ENCODE data around the gene PSD2. TPM values are rescaled to one million over a fixed set of nuclear protein-coding genes. Genes with fewer than 3 reads are reported as not detected.

PSD2 gene
- total RNA-seq, 4 donors from 2014 or later, result under 0.01 to 0.17 (median 0.13) TPM; not detected in 1

DNA sequence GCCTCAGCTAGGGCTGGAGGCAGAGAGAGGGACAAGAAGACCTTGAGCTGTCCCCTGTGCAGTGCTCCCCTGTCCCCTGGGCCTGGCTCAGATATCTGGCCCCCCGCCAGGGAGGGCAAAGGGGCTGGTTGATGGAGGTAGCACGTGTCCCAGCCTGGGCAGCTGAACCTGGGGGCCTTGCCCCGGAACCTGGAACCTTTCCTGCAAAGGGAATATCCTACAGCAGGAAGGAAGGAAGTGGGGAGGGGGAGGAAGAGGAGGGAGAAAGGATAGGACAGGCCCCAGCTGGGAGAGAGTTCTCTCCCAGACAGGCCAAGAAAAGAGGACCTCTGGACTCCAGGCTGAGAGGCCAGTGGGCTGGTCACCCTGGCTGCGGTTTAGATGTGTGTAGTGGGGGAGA lies 27.6 kb upstream of the PSD2 start:
- Histone ChIP-seq H3K9me3 (no peaks in the 10 kb centered on the region), H3K27me3 (peaks cover 0 to 25% (median 14%) of the 10 kb centered on the region in 4 donors), H3K4me1 (peaks cover 13 to 31% (median 22%) of the 10 kb centered on the region in 4 donors), H3K27ac (replicated peaks in 1 of 4) (no peak overlapping the region), H3K4me3 (no peak overlapping the region), H3K36me3 (no peaks in the 10 kb centered on the region)
- WGBS, result 79% methylated on average over 4 of the region's 4 CpGs
- TF ChIP-seq, protein P1, sequence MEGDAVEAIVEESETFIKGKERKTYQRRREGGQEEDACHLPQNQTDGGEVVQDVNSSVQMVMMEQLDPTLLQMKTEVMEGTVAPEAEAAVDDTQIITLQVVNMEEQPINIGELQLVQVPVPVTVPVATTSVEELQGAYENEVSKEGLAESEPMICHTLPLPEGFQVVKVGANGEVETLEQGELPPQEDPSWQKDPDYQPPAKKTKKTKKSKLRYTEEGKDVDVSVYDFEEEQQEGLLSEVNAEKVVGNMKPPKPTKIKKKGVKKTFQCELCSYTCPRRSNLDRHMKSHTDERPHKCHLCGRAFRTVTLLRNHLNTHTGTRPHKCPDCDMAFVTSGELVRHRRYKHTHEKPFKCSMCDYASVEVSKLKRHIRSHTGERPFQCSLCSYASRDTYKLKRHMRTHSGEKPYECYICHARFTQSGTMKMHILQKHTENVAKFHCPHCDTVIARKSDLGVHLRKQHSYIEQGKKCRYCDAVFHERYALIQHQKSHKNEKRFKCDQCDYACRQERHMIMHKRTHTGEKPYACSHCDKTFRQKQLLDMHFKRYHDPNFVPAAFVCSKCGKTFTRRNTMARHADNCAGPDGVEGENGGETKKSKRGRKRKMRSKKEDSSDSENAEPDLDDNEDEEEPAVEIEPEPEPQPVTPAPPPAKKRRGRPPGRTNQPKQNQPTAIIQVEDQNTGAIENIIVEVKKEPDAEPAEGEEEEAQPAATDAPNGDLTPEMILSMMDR (IDR thresholded peaks at IDR 0.05), result no peak
- TF ChIP-seq POLR2AphosphoS5 (IDR thresholded peaks at IDR 0.05) (no peak), POLR2A (IDR thresholded peaks at IDR 0.05; ENCODE audit: low read depth) (no peak), EP300 (IDR thresholded peaks at IDR 0.05) (no peak)
- intact Hi-C loops (cut with DNase I), result loop anchor here (5.0 kb wide), 1 partner anchor 71 kb away; no protein-coding TSS in a partner anchor
- DNase-seq (ENCODE audit: extremely low spot score), result no peak

DNA sequence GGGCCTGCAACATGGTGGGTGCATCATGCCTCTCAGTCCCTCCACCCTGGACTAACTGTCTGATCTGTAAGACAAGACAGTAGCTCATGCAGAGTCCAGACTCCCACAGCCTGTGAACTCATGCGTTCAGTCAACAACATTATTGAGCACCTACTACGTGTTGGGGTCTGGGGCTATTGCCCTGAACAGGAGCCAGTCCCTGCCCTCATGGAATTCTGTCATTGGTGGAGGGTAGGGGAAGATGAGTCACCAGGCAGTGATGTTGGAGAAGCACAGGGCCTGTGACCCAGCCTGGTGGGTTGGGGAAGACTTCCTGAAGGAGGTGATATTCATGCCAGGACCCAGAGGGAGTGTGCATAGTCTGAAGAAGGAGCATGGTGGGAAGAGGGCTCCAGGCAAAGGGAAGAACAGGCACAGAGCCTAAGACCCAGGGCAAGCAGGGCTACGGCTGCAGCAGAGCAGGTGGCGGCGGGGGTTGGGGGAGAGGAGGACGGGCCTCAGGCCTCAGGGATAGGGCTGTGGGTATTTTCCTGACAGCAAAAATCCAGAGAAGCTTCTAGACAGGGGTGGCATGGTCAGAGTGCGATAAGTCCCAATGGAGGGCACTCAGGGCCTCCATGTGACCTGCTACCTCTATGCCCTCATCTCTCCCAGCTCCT lies 26.7 kb upstream of the PSD2 start:
- 90% methylated on average over 7 of the region's 7 CpGs for WGBS
- TF ChIP-seq POLR2AphosphoS5 (IDR thresholded peaks at IDR 0.05) (no peak), POLR2A (IDR thresholded peaks at IDR 0.05; ENCODE audit: low read depth) (no peak), EP300 (IDR thresholded peaks at IDR 0.05) (no peak)
- TF ChIP-seq, protein P1 (IDR thresholded peaks at IDR 0.05), result no peak
- intact Hi-C loops (cut with DNase I), result loop anchor here (5.0 kb wide), 1 partner anchor 72 kb away; no protein-coding TSS in a partner anchor
- peaks cover 0 to 15% (median 11%) of the 10 kb centered on the region in 4 donors for H3K27me3 ChIP-seq
- no peaks in the 10 kb centered on the region for H3K36me3 ChIP-seq
- peaks cover 13 to 31% (median 22%) of the 10 kb centered on the region in 4 donors for H3K4me1 ChIP-seq
- no peaks in the 10 kb centered on the region for H3K9me3 ChIP-seq
- DNase-seq (ENCODE audit: extremely low spot score), result no peak
- H3K27ac ChIP-seq (replicated peaks in 1 of 4), result no peak overlapping the region
- H3K4me3 ChIP-seq, result no peak overlapping the region

DNA sequence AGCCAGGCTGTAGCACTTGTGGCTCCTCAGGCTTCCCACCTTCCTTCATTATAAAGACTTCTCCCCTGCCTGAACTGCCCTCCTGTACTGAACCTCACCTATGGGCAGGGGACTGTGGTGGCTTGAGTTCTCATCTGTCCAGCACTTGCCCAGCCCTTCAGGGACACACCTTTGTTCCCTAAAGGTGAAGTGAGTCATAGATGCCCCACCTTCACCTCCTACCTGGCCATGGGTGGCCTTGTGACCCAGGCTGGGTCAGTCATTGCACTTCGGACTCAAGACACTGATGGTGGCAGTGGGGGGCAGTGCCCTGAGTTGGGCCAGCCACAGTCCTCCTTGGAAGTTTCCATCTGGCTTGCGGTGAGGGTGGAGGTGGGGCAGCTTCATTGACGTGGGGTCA lies 26.1 kb upstream of the PSD2 start:
- WGBS, result 96% methylated on average over 3 of the region's 3 CpGs
- Histone ChIP-seq H3K4me1 (peaks cover 13 to 25% (median 17%) of the 10 kb centered on the region in 4 donors), H3K36me3 (no peaks in the 10 kb centered on the region), H3K27ac (replicated peaks in 1 of 4) (no peak overlapping the region), H3K4me3 (no peak overlapping the region), H3K9me3 (no peaks in the 10 kb centered on the region), H3K27me3 (peaks cover 0 to 10% (median 5%) of the 10 kb centered on the region in 4 donors)
- intact Hi-C loops (cut with DNase I), result loop anchor here (5.0 kb wide), 1 partner anchor 72 kb away; no protein-coding TSS in a partner anchor
- DNase-seq (ENCODE audit: extremely low spot score), result no peak
- TF ChIP-seq EP300 (IDR thresholded peaks at IDR 0.05) (no peak), POLR2A (IDR thresholded peaks at IDR 0.05; ENCODE audit: low read depth) (no peak), POLR2AphosphoS5 (IDR thresholded peaks at IDR 0.05) (no peak)
- TF ChIP-seq, protein P1 (IDR thresholded peaks at IDR 0.05), result no peak

DNA sequence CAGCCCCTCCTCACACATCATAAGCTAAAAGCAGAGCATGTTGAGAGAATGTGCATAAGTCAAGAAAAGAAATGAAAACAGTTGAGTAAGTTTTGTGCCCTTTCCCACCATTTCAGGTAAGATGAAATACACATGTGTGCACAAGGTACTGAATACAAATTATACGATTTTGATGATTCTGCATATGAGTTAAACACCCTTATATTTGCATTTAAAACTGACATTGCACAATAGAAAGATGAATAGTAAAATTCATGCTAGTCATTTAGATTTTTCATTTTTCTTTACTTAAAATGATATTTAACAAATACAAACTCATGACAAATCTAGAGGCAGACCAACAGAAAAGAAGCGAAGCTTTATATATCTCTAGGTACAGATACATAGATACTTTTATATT lies 24.9 kb upstream of the PSD2 start:
- intact Hi-C loops (cut with DNase I), result loop anchor here (10.0 kb wide), 1 partner anchor 336 kb away; the partner anchor contains the start of gene DNAJC18
- Histone ChIP-seq H3K9me3 (no peaks in the 10 kb centered on the region), H3K27me3 (no peaks in the 10 kb centered on the region), H3K4me1 (peaks cover 17 to 20% (median 18%) of the 10 kb centered on the region in 4 donors), H3K27ac (replicated peaks in 1 of 4) (no peak overlapping the region), H3K4me3 (no peak overlapping the region), H3K36me3 (no peaks in the 10 kb centered on the region)
- WGBS, result 94% methylated on average over 2 of the region's 2 CpGs
- DNase-seq (ENCODE audit: extremely low spot score), result no peak
- TF ChIP-seq POLR2AphosphoS5 (IDR thresholded peaks at IDR 0.05), result no peak
- TF ChIP-seq EP300 (IDR thresholded peaks at IDR 0.05), result no peak
- TF ChIP-seq, protein P1 (IDR thresholded peaks at IDR 0.05), result no peak
- no peak for TF ChIP-seq POLR2A (IDR thresholded peaks at IDR 0.05; ENCODE audit: low read depth)

Data from esophagus muscularis mucosa (tissue), 4 donors.